Vagina (tissue), 2 donors: ENCODE measurements around the gene NUDT14.

Source experiments
- POLR2A ChIP-seq, 2 donors: fragments of 450-650 bp; IDR thresholded peaks; one replicate each; pipeline ENCODE4 v1.6.1; 2017; ENCODE audit warnings: antibody characterized with exemption in 2 of 2, mild to moderate bottlenecking in 2 of 2, moderate library complexity in 2 of 2
- POLR2AphosphoS5 ChIP-seq, 2 donors: sonication (generic); formaldehyde crosslinking; IDR thresholded peaks; one replicate each; pipeline ENCODE4 v1.9.0; 2017; ENCODE audit warnings: antibody characterized with exemption in 2 of 2, mild to moderate bottlenecking in 2 of 2, low read depth in 1 of 2; ENCODE audit not compliant: insufficient read depth in 1 of 2
- TF ChIP-seq, protein P1 (sequence below), 3 experiments: fragments of 450-650 bp in 2 of 3; fragments of 200-600 bp in 1 of 3; sonication (generic) in 1 of 3; IDR thresholded peaks; one replicate each; pipeline ENCODE4 v1.5.1; 2017 to 2019; ENCODE audit warnings: antibody characterized with exemption in 3 of 3, mild to moderate bottlenecking in 2 of 3, moderate library complexity in 2 of 3

DNA sequence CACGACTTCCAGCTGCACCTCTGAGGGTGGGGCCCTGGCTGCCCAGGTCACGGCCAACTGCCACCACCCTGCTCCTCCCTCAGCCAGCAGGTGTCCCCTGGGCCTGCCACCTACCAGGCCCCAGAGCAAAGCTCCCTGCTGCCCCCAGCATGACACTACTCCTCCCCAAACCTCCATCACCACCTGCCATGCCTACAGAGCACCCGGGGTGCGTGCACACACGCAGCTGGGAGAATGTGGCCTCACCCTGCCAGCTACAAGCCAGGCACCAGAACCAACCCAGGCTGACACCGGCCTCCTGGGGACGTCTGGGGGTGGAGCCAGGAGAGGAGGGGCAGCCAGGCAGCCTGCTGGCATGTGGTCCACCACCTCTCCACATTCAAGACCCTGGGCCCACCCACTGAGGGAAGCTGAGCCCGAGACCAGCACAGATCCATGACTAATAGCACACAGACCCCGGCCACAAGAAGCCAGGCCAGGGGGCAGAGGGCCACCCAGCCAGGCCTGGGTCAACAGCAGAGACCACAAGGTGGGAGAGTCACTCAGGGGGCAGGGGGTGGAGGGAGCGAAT is 15.9 kb downstream of the NUDT14 start:
- TF ChIP-seq, protein P1, sequence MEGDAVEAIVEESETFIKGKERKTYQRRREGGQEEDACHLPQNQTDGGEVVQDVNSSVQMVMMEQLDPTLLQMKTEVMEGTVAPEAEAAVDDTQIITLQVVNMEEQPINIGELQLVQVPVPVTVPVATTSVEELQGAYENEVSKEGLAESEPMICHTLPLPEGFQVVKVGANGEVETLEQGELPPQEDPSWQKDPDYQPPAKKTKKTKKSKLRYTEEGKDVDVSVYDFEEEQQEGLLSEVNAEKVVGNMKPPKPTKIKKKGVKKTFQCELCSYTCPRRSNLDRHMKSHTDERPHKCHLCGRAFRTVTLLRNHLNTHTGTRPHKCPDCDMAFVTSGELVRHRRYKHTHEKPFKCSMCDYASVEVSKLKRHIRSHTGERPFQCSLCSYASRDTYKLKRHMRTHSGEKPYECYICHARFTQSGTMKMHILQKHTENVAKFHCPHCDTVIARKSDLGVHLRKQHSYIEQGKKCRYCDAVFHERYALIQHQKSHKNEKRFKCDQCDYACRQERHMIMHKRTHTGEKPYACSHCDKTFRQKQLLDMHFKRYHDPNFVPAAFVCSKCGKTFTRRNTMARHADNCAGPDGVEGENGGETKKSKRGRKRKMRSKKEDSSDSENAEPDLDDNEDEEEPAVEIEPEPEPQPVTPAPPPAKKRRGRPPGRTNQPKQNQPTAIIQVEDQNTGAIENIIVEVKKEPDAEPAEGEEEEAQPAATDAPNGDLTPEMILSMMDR (IDR thresholded peaks at IDR 0.05): no peak
- no peak for TF ChIP-seq POLR2AphosphoS5 (IDR thresholded peaks at IDR 0.05; ENCODE audit: insufficient read depth in 1 of 2, low read depth in 1 of 2)
- no peak for TF ChIP-seq POLR2A (IDR thresholded peaks at IDR 0.05)
